ENCODE data around the gene SRBD1. TPM values are rescaled to one million over a fixed set of nuclear protein-coding genes. Genes with fewer than 3 reads are reported as not detected.
A peak's percentile ranks its signal among the peaks of the same experiment; 100 is the strongest.

The SRBD1 gene, protein sequence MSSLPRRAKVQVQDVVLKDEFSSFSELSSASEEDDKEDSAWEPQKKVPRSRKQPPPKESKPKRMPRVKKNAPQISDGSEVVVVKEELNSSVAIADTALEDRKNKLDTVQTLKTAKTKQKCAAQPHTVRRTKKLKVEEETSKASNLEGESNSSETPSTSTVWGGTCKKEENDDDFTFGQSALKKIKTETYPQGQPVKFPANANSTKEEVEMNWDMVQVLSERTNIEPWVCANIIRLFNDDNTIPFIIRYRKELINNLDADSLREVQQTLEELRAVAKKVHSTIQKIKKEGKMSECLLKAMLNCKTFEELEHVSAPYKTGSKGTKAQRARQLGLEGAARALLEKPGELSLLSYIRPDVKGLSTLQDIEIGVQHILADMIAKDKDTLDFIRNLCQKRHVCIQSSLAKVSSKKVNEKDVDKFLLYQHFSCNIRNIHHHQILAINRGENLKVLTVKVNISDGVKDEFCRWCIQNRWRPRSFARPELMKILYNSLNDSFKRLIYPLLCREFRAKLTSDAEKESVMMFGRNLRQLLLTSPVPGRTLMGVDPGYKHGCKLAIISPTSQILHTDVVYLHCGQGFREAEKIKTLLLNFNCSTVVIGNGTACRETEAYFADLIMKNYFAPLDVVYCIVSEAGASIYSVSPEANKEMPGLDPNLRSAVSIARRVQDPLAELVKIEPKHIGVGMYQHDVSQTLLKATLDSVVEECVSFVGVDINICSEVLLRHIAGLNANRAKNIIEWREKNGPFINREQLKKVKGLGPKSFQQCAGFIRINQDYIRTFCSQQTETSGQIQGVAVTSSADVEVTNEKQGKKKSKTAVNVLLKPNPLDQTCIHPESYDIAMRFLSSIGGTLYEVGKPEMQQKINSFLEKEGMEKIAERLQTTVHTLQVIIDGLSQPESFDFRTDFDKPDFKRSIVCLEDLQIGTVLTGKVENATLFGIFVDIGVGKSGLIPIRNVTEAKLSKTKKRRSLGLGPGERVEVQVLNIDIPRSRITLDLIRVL
- 10 to 100 TPM; 11.8 to 14.4 TPM for total RNA-seq

DNA sequence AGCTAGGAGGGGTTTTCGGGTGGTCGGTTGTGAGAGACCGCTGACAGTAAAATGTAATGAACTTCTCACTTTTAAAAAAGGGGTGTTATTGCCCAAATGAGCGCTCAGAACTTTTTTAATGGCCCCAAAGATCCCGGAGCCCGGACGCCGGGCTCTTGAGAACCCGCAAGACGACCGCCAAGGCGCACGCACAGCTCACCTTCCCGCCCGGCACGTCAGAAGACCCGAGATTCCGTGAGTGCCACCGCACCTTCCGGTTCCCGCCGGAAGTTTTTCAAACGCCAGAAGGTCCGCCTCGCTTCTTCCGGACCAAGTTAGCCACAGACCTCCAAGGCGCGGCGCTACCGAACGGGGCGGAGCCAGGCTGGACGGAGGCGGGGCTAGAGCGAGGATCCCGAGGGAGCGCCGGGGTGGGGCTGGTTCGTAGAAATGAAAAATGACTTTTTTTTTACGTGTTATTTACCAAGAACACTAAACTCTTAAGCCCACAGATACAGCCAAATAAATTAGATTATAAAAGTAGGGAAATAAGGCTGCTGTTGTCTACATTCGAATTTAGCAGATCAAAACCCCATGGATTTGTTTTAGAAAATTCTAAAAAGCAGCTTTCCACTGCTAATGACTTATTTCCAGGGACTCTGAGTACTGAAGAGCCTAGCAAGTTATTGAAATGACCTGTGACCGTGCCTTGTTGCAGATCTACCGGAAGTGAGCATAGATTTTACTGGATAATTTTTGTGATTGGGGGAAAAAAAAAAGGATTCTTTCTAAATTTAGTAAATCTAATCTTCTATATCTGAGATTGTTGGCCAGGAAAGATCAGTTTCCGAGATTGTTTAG, at the start of gene SRBD1:
TSS of gene SRBD1 (minus strand) at position 248 of the 840 bp plus-strand sequence. CDS start 5,826 bp downstream, outside the sequence.
- peak; percentile 99 for DNase-seq
- Histone ChIP-seq H3K4me3 (peak within 1 kb of the TSS; percentile 60), H3K9ac (ENCODE audit: low read depth in 2 of 2, low read length in 2 of 2) (peak within 1 kb of the TSS; percentile 72 to 81), H3K4me1 (no peaks in the 10 kb centered on the region), H3K27me3 (no peaks in the 10 kb centered on the region), H3K27ac (peak within 1 kb of the TSS; percentile 80), H3K36me3 (no peaks in the 10 kb centered on the region), H3K9me3 (no peaks in the 10 kb centered on the region)
- TF ChIP-seq, protein P1, sequence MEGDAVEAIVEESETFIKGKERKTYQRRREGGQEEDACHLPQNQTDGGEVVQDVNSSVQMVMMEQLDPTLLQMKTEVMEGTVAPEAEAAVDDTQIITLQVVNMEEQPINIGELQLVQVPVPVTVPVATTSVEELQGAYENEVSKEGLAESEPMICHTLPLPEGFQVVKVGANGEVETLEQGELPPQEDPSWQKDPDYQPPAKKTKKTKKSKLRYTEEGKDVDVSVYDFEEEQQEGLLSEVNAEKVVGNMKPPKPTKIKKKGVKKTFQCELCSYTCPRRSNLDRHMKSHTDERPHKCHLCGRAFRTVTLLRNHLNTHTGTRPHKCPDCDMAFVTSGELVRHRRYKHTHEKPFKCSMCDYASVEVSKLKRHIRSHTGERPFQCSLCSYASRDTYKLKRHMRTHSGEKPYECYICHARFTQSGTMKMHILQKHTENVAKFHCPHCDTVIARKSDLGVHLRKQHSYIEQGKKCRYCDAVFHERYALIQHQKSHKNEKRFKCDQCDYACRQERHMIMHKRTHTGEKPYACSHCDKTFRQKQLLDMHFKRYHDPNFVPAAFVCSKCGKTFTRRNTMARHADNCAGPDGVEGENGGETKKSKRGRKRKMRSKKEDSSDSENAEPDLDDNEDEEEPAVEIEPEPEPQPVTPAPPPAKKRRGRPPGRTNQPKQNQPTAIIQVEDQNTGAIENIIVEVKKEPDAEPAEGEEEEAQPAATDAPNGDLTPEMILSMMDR (IDR thresholded peaks at IDR 0.05) = no peak
- intact Hi-C loops (cut with DNase I) = no loop called here

DNA sequence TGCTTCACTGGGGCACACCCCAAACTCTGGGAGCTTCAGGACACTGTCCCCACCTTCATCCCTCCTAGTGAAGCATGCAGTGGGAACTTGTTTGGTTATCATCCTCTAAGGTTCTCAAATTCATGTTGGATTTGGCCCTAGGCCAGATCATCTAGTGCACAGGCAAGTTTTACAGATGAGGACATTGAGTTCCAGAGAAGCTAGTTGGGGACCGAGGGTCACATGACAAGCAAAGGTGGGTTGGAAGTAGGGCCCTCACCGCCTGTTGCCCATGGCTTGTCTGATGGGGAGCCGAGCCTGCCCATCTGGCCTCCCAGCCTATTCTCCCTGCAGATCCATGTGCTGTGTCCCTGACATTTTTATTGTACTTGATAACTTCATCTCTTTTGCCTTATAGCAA, 43.2 kb upstream of the SRBD1 start:
- Histone ChIP-seq H3K27ac (no peak overlapping the region), H3K27me3 (no peaks in the 10 kb centered on the region), H3K4me1 (peaks cover 3% of the 10 kb centered on the region), H3K9me3 (no peaks in the 10 kb centered on the region), H3K4me3 (no peak overlapping the region), H3K36me3 (no peaks in the 10 kb centered on the region), H3K9ac (ENCODE audit: low read depth in 2 of 2, low read length in 2 of 2) (no peak overlapping the region)
- DNase-seq = no peak
- TF ChIP-seq, protein P1 (IDR thresholded peaks at IDR 0.05) = no peak
- intact Hi-C loops (cut with DNase I) = loop anchor here (10.0 kb wide), 1 partner anchor 51 kb away; no protein-coding TSS in a partner anchor

DNA sequence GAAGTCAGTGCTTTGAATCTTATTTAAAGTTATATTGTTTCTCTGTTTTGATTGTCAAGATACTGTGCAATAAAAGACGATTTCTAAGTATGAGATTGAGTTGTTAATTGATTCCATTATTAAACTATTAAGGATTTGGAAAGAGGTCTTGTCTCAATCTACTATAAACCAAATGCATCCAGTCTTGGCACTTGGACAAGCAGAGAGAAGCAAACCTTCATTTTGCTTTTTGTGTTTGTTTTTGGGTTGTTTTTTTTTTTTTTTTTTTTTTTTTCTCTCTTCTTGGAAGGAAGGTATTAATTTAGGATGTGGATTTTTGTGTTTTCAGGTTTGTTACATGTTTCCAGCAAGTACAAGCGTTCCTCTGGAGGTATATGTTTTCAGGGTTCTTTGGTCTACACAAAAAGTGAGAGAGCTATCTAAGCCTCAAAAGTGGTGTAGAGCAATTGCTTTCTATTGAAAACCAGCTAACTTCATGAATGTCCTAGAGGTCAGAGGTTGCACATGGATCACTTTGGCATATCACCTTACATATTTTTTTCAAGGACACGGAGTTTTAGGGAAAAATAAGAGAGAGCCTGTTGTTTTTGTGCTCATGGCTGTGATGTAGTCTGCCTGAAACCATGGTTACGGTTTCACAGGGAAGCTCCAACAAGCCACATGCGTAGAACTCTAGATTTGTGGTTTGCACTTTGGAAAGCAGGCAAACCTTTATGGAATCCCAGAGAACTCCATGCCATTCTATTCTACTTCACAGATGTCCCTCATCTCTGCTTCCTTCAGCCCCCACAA, 42.3 kb upstream of the SRBD1 start:
- no peak overlapping the region for H3K27ac ChIP-seq
- H3K9me3 ChIP-seq = no peaks in the 10 kb centered on the region
- no peak for DNase-seq
- H3K9ac ChIP-seq (ENCODE audit: low read depth in 2 of 2, low read length in 2 of 2) = peak overlapping the region in 1 of 2 donors; percentile 76
- H3K4me1 ChIP-seq = peaks cover 5% of the 10 kb centered on the region
- TF ChIP-seq, protein P1 (IDR thresholded peaks at IDR 0.05) = no peak
- intact Hi-C loops (cut with DNase I) = loop anchor here (10.0 kb wide), 1 partner anchor 51 kb away; no protein-coding TSS in a partner anchor
- no peaks in the 10 kb centered on the region for H3K27me3 ChIP-seq
- no peak overlapping the region for H3K4me3 ChIP-seq
- no peaks in the 10 kb centered on the region for H3K36me3 ChIP-seq

DNA sequence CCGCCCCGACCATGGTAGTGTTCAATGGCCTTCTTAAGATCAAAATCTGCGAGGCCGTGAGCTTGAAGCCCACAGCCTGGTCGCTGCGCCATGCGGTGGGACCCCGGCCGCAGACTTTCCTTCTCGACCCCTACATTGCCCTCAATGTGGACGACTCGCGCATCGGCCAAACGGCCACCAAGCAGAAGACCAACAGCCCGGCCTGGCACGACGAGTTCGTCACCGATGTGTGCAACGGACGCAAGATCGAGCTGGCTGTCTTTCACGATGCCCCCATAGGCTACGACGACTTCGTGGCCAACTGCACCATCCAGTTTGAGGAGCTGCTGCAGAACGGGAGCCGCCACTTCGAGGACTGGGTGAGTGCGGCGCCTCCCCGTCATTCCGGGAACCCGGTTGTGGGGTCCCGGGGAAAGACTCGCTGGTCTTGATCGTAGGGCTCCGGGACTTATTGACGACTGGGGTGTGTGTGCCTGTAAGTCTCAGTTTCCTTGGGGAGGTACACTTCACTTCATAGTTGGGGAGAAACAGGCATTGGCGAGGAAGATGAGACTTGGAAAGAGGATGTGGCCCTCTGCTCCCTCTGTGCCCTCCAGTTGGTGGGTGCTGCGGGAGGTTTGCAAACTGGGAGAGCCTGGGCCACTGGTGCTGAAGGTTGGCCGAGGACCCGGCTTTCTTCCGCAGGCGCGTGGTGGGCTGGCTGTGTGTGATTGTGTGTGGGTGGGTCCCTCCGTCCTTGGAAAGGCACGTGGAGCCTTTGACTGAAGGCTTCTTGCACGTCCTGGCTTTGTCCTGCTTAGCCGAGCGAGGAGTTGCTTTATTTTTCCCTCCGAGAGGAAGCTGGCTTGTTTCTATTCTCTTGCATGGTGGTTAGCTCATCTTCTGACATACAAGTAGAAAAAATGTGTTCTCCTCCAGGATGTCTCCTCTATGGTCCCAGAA, 41.3 kb upstream of the SRBD1 start:
- H3K4me3 ChIP-seq = peak overlapping the region; percentile 82
- peak overlapping the region; percentile 91 for H3K27ac ChIP-seq
- no peaks in the 10 kb centered on the region for H3K36me3 ChIP-seq
- TF ChIP-seq, protein P1 (IDR thresholded peaks at IDR 0.05) = no peak
- H3K4me1 ChIP-seq = peaks cover 13% of the 10 kb centered on the region
- H3K9me3 ChIP-seq = no peaks in the 10 kb centered on the region
- intact Hi-C loops (cut with DNase I) = loop anchor here (10.0 kb wide), 1 partner anchor 52 kb away; no protein-coding TSS in a partner anchor
- H3K27me3 ChIP-seq = no peaks in the 10 kb centered on the region
- peak; percentile 58 for DNase-seq
- peak overlapping the region; percentile 76 to 97 for H3K9ac ChIP-seq (ENCODE audit: low read depth in 2 of 2, low read length in 2 of 2)
